Epidermal melanocyte (primary cell): ENCODE measurements around the gene CALHM2.

Experiments used
- DNase-seq: peaks from one replicate; pipeline ENCODE4 v3.0.0; 2011; ENCODE audit warnings: low spot score; ENCODE audit not compliant: insufficient read length

CALHM2 gene

DNA sequence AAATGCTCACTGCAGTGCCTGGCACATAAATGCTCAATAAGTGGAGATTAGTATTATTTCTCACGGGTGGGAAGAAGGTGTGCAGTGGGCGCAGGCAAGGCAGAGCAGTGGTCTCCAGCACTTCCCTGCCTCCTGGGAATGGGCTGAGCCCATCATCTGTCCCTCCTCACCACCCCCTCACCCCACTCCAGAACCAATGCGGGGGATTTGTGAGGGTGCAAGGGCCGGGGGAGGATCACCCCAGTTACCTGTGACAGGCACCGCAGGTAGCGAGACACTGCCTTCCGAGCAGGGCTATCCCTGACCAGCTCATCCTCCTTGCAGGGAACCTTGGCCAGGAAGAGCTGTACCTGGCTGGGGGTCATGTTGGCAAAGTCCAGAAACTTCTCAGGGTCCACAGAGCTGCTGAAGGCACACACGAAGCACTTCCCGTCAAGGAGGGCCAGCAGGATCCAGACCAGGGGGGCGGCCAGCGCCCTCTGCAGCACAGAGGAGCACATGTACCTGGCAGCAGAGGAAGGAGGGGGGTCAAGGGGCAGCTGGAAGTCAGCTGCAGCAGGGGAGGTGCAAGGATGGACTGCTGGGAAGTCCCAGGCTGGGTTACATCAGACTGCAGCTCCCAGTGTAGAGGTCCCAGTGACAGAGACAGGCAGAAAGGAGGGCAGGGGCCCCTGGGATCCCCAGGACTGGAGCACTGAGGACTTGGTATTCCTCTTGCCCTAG is 24.0 kb upstream of the CALHM2 start:
- no peak for DNase-seq

DNA sequence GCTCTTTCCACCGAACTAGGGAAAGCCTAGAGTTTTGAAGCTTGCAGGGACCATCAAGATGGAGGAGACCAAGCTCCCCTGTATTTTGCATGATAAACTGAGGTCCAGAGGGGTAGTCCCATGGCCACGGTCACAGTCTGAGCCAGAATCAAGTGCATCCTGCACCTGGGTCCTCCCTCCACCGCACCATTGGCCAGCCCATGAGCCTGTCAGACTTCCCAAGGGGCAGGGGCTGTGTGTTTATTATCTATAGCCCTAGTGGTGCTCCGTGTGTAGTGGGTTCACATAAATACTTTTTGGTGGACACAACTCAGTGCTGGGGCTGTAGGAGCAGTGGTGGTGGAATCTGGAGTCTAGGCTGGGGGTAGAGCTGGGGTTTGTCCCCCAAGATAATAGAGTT is 23.3 kb upstream of the CALHM2 start:
- DNase-seq, result no peak

DNA sequence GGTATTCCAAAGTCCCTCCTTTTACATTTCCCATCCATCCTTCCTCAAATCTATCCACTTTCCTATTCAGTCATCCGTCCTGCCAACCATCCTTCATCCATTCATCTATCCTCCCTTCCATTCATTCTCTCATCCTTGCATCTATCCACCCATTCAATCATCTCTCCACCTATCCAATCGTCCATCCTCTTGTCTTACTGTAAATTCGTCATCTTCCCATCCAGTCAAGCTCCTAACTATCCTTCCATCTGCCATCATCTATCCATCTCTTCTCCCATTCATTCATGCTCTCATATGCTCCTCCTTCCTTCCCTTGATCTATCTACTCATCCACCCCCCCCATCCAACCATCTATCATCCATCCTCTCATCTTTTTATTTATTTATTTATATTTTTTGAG is 21.9 kb upstream of the CALHM2 start:
- DNase-seq, result no peak

DNA sequence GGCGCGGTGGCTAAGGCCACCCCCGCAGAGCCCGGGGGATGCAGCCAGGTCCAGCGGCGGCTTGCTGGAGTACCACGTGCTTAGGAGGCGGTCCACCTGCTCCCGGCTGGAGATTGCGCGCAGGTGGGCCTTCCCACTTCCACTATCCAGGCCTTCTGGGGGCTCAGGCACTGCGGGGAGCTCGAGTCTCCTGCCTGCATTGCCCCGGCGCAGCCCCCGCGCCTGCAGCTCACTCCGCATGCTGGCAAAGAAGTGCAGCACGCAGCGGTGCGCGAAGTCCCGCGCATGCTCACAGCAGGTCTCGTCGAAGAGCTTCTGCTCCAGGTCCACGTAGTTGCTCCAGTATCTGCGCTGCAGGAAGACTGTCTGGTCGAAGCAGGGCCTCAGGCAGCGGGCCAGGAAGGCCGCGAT is 21.1 kb upstream of the CALHM2 start:
- no peak for DNase-seq

DNA sequence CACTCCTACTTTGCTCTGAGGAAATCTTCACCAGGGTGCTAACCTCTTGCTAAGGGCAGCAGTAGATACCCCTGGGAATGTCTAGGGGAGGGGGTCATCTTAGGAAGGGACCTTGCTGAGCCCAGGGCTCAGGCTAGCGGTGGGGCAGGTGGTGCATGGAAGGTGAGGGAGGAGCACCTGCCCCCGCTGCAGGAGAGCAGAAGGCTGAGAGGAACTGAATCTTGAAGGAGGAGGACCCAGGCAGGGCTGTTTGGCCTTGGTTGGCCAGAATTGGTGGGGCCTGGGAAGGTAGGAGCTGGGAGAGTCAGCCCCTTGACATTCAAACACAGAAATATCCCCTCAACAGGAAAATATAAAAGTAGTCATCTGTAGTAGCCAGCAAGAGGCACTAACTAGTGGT is 19.8 kb upstream of the CALHM2 start:
- DNase-seq, result no peak

DNA sequence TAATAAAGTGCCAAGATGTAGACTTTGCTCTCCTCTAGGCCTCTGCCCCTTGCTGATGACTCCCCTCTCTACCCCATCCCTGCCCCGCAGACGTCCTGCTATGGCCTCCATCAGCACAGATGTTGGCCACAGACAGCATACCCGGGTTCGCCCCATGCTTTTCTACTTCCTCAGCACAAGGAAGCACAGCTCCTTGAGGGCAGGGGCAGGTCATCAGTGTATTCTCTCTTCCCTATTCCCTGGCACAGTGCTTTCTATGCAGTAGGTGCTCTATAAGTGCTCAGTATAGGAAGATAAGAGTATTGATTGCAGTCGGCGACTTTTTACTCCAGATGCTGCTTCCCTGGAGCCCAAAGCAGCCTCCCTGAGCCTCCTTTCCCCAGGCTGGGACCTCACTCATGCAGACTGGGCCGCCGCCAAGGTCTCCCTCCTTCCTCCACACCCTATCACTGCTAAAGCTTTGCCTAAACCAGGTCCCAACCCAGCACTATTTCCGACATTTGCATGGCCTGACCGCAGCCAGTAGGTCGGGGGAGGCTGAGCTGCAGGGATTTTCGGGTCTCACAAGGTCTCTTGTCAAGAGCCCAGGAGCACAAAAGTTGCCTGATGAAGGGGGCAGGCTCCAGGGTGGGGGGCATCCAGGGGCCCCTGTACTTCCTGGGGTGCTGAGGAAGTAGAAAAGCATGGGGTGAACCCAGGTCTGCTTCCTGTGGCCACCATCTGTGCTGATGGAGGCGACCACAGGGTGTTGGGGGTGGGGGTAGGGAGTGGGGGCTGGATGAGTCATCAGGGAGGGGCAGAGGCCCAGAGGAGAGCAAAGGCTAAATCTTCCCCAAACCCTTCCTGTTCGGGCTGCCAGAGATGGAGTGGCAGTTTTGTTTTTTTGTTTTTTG is 18.8 kb upstream of the CALHM2 start:
- no peak for DNase-seq

DNA sequence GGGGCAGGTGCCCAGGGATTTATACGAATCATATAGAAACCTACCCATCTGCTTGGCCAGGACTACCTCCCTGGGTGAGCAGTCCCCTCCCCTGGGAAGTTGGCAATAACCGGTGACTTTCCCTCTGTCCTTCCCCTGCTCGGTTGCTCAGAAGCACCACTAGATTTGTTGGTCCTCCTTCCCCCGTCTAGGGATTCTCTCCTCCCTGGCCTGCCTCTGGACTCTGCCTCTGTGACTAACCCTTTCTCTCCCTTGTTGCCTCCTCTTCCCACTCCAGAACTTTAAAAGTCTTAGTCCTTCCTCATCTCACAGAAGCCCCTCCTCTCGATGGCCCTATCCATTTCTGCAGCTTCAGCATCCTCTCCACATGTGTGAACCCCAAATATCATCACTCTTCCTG is 17.0 kb upstream of the CALHM2 start:
- DNase-seq, result no peak

DNA sequence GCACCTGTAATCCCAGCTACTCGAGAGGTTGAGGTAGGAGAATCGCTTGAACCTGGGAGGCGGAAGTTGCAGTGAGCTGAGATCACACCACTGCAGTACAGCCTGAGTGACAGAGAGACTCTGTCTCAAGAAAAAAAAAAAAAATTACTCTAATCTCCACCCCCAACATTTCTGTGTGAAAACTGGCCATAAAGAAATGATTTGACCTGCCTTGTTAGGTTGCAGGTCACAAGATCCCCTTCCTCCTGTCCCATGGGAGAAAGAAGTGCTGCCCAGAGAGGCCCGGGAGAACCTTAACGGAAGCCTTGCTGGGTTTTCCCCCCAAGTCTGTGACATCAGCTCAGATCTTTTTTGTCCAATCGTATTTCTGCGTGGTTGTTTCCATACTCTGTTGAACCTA is 15.2 kb upstream of the CALHM2 start:
- DNase-seq, result no peak

DNA sequence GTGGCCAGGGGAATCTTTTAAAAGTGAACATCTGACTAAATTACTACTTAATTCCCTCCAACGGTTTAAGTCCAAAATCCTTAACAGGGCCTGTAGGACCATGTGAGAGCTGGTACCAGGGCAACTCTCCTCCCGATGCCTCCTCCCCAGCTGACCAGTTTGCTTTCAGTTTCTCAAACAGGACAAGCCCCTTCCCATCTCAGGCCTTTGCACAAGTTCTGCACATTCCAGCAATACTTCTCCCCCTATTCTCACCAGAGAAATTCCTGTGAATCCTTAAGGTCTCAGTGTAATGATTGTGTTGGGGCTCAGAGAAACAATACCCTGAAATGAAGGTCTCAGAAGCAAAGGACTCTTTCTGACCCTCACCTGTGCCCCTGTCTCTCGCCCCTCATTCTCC is 14.6 kb upstream of the CALHM2 start:
- no peak for DNase-seq

DNA sequence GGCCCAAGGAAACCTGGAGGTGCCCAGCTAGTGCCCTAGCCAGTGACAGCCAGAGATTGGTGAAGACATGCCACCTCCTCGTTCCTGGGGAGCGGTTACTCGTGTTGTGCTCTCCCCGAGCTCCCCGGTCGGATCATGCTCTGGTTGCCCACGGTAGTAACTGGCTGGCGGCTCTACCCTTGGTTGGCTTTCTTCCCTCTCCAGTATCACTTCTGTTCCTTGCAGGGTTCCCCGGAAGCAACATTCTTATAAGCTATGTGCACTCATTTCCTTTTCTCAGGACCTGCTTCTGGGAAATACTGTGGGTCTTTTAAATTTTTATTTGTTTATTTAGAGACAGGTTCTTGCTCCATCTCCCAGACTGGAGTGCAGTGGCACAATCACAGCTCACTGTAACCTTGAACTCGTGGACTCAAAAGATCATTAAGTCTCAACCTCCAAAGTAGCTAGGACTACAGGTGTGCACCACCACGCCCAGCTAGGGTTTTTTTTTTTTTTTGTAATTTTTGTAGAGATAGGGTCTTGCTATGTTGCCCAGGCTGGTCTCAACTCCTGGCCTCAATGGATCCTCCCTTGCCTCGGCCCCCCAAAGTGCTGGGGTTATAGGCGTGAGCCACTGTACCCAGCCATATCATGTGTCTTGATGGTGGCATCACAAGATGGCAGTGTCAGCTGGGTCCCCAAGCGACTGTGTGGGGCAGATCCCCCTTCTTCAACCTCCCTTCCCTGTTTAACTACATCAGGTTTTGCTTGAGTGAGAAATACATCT is 13.4 kb upstream of the CALHM2 start:
- DNase-seq, result no peak

DNA sequence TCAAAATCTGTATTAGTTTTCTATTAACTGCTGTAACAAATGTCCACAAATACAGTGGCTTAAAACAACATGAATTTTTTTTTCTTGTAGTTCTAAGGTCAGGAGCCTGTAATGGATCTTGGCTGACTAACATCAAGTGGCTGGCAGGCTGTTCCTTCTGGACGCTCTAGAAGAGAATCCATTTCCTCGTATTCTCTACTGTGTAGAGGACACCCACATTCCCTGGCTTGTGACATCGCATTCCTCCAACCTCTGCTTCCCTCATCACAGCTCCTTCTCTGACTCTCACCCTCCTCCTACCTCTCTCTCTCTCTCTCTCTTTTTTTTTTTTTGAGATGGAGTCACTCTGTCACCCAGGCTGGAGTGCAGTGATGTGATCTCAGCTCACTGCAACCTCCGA is 11.3 kb upstream of the CALHM2 start:
- DNase-seq, result no peak

DNA sequence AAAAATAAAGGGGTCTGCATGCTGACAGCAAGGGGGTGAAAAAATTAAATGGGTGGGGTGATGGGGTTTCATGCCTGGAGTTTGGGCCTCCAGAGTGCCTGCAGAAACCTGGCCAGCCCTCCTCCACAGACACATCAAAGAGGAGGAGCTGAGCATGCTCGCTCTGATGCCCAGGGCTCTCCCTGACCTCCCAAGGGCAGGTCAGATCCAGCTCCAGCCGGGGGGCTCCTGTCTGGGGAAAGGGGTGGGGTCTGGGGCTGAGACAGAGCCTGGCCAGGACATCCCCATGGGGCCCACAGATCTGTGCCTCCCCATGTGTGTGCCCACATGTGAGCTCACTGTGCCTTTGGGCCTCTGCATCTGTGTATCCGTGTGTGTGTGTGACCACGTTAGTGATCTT is 7.4 kb upstream of the CALHM2 start:
- no peak for DNase-seq

DNA sequence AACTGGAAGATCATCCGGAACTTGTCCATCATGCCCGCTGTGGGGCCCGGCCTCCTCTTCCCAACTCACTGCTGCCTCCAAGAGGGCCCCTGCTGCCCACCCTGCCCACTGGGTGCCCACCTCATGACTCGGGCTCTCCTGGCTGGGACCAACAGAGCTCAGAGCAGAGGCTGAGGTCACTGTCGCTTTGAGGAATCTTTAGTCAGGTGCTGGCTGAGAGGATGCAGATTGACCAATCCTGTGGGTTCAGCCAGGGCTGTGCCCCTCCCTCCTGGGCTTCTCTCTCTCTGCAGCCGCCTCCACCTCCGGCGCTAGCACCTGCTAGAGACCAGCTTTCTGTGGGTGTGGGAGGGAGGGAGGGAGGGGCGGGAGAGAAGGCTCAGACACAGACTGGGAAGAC is 6.5 kb upstream of the CALHM2 start, which contains the start of gene CALHM1:
TSS of gene CALHM1 (minus strand) at position 181 of the 400 bp plus-strand sequence. CDS start at position 32, 149 bp downstream.
- no peak for DNase-seq

DNA sequence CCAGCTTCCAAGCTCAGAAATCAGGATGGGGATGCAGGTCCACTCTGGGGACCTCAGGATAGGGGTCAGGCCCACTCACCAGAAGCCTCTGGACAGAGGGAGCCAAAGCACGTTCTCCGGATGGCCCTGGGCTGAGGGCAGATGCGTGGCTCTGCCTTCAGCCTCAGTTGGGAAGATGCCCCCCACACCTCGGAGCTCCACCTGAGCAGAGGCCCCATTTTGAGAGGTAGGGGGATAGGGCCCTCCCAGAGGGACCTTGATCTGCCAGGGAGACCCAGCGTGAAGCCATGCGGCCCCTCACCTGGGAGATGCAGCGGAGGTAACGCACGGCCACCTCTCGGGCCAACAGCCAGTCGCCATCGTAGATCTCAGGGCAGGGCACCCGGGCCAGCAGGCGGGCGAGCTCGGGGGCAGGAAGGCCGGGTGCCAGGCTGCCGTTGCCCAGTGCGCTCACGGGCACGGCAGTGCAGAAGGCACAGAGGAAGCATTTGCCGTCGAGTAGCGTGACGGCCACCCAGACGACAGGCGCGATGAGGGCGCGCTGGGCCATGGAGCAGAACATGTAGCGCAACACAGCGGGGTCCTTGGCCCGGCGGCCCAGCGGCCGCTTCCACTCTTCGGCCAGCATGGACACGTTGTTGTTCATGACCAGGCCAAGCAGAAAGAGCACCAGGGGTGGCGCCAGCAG is 5.9 kb upstream of the CALHM2 start:
- no peak for DNase-seq

DNA sequence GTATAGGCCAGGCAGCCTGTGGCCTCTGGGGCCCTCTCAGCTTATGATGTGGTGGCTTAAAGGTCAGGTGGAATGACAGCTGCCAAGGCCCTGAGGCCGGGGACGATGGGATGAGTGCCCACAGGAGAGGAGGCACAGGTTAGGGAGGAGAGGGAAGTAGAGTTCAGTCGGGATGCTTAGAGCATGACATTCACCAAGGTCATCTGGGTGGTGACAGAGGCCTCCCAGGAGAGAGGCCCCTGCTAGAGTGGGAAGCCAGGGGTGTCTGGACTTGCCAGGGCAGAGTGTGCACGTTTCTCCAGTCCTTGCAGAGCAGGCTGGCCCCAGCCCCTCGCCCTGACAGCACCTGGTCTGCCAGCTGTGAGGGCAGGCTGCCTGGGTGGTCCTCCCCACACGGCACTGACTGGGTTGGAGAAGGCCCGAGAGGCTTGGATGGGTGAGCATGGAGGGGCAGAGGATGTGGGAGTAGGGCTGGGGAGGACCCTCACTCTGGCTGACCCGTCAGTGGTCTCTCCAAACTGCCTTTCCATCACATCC is 5.1 kb upstream of the CALHM2 start:
- DNase-seq, result no peak

DNA sequence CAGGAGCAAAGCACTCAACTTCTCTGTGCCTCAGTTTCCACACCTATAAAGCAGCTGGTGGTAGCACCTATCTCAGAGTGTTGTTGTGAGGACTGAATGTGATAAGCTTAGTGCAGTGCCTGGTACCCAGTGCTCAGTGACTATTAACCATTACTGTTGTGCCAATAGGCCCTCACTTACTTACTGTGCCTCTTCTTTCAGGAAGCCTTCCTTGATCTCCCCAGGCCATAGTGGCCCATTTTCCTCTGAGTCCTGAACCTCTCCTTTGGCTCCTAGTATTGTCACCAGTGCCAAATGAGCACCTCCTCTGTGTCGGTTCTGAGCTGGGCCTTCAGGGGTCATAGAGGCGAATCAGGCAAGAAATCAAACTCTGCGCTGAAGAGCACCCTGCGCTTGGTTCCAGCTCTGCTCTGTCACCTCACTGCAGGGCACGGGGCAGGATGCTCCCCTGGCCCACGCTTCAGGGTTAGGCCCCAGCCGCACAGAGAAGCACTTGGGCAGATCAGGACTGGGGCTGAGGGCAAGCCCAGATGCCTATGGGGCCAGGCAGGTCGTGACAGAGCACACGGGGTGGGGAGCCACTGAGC is 4.0 kb upstream of the CALHM2 start:
- no peak for DNase-seq

DNA sequence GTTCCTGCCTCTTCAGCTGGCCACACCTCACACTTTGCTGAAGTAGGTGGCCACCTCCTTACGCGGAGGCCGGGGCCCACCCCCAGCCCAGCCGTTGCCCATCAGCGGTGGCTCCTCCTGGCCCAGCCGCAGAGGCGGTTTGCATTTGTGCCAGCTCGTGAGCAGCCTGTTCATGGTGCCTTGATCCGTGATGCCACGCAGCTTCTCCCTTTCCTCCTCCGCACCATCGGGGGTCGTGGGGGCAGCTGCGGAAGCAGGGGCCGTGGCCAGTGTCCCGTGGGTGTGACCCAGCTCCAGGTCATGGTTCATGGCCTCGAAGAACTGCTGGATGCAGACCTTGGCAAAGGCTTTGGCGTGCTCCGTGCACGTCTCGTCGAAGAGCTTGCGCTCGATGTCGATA is 3.1 kb upstream of the CALHM2 start:
- DNase-seq, result no peak

DNA sequence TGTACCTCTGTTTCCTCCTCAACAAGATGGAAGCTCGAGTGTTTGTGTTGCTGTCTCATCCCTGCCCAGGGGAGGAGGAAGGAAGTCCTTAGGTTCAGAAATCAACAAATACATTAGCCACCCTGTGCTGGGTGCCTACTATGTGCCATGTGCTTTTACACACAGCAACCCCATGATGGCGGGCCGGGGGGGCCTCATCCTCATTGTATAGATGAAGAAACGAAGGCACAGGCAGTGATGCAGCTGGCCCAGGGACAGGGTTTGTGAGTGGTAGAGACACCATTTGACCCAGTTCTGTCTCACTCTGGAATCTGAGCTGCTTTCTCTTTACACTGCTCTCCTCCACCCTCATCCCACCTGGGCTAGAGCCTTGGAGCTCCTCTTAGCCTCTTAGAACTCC is 1.9 kb upstream of the CALHM2 start:
- DNase-seq, result no peak

DNA sequence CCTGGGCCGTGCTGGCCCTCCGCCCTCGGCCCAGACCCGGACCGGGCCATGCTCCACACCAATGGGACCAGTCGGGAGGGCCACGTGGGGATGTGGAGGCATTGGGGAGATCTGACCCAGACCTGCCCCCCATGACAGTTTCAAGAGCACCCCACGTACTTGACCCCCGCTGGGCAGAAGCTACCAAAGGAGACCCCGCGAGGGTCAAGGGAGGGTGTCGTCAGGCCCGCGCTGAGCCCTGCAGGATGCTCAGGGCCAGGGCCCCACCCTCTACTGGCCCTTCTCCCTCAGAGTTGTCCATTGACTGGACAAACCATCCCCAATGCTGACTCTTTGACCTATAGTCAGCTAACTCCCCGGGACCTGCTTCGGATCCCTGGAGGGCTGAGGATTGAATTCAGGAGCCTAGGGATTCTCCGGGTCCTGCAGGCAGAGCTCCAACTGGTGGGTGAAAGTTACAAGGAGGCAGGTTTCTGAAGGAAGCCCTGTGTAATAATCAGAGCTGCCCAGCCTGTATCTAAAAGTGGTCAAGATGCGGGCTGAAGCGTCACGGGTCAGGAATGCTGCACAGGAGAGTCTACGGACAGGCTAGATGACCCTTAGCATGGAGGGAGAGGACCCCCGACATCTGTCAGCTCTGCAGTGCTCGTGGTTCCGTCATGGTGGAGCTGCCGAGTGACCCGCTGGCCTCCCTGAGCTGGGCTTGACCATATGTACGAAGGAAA is 498 bp upstream of the CALHM2 start:
- no peak for DNase-seq
